GM18499 (cell line): ENCODE measurements around the gene C9orf78.

ENCODE experiments used
- ATAC-seq: cut with Tn5 transposase; IDR thresholded peaks from one replicate; pipeline ENCODE4 v1.9.1; 2021; ENCODE audit warnings: moderate number of reproducible peaks; ENCODE audit not compliant: insufficient read depth, unreplicated experiment

Gene C9orf78

DNA sequence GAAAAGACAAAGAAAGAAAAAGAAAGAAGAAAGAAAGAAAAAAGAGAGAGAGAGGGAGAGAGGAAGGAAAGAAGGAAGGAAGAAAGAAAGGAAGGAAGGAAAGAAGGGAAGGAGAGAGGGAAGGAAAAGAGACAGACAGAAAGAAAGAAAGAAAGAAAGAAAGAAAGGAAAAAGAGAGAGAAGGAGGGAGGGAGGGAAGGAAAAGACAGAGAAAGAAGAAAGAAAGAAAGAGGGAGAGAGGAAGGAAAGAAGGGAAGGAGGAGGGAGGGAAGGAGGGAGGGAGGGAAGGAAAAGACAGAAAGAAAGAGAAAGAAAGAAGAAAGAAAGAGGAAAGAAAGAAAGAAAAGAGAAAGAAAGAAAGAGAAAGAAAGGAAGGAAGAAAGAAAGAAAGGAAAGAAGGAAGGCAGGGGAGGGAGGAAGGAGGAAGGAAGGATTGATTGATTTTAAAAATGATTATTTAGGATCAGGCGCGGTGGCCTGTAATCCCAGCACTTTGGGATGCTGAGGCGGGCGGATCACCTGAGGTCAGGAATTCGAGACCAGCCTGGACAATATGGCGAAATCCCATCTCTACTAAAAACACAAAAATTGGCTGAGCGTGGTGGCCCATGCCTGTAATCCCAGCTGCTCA lies 55.4 kb downstream of the C9orf78 start:
- ATAC-seq = no peak

DNA sequence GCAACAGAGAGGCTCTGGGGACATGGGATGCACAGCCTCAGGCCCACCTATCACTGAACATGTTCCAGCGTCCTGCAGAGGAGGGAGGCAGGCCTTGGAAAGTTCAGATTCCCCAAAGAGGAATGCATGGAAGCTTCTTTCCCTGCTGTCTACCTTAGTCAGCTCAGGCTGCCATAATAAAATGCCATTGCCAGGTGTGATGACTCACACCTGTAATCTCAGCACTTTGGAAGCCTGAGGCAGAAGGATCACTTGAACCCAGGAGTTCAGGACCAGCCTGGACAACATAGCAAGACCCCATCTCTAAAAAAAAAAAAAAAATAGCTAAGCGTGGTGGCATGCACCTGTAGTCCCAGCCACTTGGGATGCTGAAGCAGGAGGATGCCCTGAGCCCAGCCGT lies 56.6 kb downstream of the C9orf78 start:
- no peak for ATAC-seq

DNA sequence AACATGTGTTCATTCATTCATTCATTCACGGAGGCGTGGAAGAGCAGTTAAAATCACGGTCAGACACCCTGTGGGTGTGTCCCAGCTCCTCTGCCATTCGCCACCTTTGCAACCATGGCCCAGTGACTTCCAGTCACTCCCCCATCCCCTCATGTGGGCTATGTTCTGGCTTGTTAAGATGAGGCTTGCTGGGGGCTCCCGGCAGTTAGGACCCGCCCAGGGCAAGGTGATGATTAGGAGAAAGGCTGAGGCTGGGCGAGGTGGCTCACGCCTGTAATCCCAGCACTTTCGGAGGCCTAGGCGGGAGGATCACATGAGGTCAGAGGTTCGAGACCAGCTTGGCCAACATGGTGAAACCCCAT lies 57.3 kb downstream of the C9orf78 start:
- no peak for ATAC-seq
